Left cardiac atrium (tissue), 4 donors: ENCODE results near the gene ZNF837. TPM values are rescaled to one million over a fixed set of nuclear protein-coding genes. Genes with fewer than 3 reads are reported as not detected.
A peak's percentile ranks its signal among the peaks of the same experiment; 100 is the strongest.
"Not testable (repeated sequence)": the region's sequence is repeated elsewhere in the genome, so short reads cannot be mapped to it uniquely, and the experiment has no call there.

Experiments
- ATAC-seq, 2 donors: fragments of 200-7000 bp; cut with Tn5 transposase; one replicate each; pipeline ENCODE4 v1.9.1; 2020; ENCODE audit warnings: mild to moderate bottlenecking in 2 of 2, moderate library complexity in 2 of 2
- DNase-seq: peaks from one replicate; pipeline ENCODE4 v3.0.0-alpha.2; 2020
- intact Hi-C, 2 donors: fragments of 100-400 bp; cut with DNase I; formaldehyde crosslinking; loops; one replicate each; pipeline versions ENCODE4 v1.14.1 to v1.15.1; 2022 to 2023
- long read RNA-seq: library from polyadenylated mRNA; unstranded; transcript quantifications from one replicate; pipeline ENCODE4 v2.0.0, GENCODE V29; 2021
- total RNA-seq, 2 donors: library from RNA; stranded (reverse); fragmentation: NEBNext Ultra II Directional; extraction: Animal tissue kit (Norgen Biotek cat#: 25700); gene quantifications; one replicate each; pipeline ENCODE4 v1.2.1, GENCODE V29; 2021
- donor health status: DM: no; HTN: yes; CAD: no.
- donor health status: DM: no; HTN: yes; CAD: no; lungs with severe emphysema.
- donor health status: DM: yes; HTN: yes; CAD: no.
- donor health status: Dilated cardiomyopathy.

ZNF837 gene
- total RNA-seq, result under 1 TPM; 0.44 to 0.53 TPM
- long read RNA-seq, result 0 reads

GRCh38 chr19:58380662-58381459 lies at the start of gene ZNF837:
Gene ZNF837, minus strand, starts transcription at chr19:58381030. Its CDS starts 11,698 bp downstream, at chr19:58369332.
- peak; percentile 99 for DNase-seq
- ATAC-seq, result peak; percentile 96
- intact Hi-C loops, result no loop called here

GRCh38 chr19:58429745-58430144 lies 48.9 kb upstream of the ZNF837 start:
- intact Hi-C loops, result no loop called here
- ATAC-seq (no peak), DNase-seq (no peak)

DNA sequence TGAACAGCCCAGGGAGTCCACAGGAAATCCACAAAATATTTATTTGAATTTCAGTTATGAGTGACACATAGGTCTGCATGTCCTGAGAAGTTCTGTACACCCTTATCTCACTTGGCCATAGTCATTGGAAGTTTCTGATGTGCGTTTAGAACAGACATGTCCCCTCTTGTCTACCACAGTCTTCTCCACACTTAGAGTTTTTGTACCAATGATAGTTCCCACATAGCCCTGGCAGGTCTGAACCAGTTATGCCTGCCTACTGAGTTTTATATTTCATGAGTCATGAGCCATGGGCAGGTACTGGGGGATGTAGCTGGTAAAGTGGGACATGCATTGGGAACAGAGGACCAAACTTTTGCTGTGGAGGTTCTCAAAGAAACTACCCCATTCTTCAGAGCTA lies 47.8 kb upstream of the ZNF837 start:
- no peak for ATAC-seq
- intact Hi-C loops, result no loop called here

GRCh38 chr19:58417071-58417470 lies 36.2 kb upstream of the ZNF837 start:
- no peak for ATAC-seq
- intact Hi-C loops, result no loop called here

More for the DNA sequence above, 47.8 kb upstream of the ZNF837 start:
- no peak for DNase-seq

DNA sequence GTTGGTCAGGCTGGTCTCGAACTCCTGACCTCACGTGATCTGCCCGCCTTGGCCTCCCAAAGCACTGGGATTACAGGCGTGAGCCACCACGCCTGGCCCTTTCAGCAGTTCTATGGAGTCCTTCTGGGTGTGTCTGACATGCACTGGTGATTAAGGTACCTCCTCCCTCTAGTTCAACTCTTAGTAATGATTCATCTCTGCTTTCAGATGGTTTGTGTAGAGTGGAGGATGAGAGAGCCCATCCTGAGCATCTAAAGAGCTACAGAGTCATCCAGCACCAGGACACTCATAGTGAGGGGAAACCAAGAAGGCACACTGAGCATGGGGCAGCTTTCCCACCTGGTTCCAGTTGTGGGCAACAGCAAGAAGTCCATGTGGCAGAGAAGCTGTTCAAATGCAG lies 35.8 kb upstream of the ZNF837 start:
- DNase-seq (no peak), ATAC-seq (no peak)
- intact Hi-C loops, result no loop called here

More at GRCh38 chr19:58417071-58417470, 36.2 kb upstream of the ZNF837 start:
- DNase-seq, result no peak

DNA sequence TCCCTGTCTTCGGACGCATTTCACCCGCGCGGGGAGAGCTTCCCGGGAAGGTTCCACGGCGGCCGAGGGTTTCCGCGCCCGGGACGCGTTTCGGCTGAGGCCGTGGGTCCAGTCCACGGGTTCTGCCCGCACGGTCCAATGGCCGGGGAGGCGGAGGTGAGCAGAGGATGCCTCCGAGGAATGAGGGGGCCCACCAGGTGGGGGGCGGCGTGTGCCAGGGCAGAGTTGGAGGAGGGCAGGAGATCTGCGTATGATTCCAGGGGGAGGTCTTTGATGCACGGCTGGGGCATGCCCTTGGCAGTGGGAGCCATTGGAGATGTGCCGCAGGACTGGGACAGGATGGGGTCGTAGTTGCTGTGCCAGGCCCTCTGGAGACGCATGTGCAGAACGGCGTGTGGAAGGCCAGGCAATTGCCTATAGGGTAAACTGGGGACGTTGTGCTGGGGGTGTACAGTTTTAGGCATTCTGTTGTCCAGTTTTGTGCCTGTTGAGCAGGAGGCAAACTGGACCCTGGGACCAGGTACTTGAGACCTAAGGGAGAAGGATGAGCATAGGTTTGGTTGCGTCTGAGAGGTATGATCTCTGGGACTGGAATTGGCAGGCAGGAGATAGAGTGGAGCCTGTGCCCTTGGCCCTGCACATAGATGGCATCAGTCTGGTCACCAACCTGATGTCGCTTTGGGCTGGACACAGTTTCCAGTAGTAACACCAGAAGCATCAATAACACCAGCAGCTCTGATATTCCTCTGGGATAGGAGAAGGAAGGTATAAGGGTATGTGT lies 28.4 kb upstream of the ZNF837 start:
- intact Hi-C loops, result no loop called here
- ATAC-seq (peak; percentile 38 to 47), DNase-seq (no peak)

DNA sequence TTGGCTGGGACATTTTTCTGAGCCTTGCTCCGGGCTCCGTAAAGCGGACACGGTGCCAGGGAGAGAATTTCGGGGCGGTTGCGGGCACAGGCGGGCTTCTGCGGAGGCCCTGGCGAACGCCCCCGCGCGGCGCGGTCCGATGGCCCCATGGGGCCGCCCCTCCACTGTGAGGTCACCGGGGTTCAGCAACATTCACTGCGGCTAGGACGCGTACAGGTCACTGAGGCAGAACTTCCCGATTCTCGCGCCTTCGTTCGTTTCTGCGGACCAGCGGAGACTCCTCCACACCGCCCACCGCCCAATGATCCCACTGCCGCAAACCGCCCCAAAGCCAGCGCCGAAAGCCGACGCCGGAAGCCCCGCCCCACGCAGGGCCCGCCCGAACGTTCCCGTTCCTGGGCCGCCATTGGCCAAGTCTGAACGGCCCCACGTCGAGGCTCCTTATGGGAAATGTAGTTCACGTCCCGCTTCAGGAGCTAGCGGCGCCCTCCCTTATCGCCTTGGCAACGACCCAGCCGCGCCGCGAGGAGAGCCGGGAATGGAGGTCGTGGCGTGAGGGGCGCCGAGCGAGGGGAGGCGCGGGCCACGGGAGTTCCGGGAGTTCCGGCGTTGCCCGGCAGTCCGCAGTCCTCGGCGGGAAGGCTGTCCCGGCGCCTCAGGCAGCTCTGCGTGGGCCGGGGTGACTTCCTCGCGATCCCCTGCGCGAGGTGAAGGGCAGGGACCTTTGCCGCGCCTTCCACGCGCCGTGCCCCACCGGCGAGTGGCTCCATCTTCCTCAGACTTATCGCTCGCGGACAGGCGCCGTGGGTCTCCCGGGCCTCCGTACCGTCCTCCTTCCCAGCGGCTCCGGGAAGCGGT lies 27.6 kb upstream of the ZNF837 start, which contains the start of gene ZNF584:
Gene ZNF584, plus strand, starts transcription at position 498 of the 858 bp plus-strand sequence. CDS start 499 bp downstream, outside the sequence.
- intact Hi-C loops, result no loop called here

GRCh38 chr19:58407658-58408151 lies 26.9 kb upstream of the ZNF837 start:
- peak in 1 of 2 donors; percentile 9 for ATAC-seq
- intact Hi-C loops, result no loop called here
- no peak for DNase-seq

More for the DNA sequence above, 27.6 kb upstream of the ZNF837 start, which contains the start of gene ZNF584:
- ATAC-seq (peak; percentile 98 to 99), DNase-seq (peak; percentile 98)

GRCh38 chr19:58406818-58407657 lies 26.2 kb upstream of the ZNF837 start:
- intact Hi-C loops, result no loop called here
- no peak for ATAC-seq
- DNase-seq, result no peak

DNA sequence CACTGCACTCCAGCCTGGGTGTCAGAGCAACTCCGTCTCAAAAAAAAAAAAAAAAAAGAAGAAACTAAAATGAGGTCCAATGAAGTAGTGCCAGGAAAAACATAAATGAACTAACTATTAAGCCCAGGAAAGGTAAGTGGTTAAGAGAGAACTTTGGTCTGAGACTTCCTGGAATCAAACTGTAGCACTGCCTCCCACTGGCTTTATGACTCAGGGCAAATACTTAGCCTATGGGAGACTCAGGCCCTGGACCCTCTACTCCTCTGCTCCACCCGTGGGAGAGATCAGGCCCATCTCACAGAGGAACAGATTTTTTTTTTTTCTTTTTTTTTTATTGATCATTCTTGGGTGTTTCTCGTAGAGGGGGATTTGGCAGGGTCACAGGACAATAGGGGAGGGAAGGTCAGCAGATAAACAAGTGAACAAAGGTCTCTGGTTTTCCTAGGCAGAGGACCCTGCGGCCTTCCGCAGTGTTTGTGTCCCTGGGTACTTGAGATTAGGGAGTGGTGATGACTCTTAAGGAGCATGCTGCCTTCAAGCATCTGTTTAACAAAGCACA lies 23.2 kb upstream of the ZNF837 start:
- intact Hi-C loops, DNase-seq, ATAC-seq: not testable (repeated sequence)

DNA sequence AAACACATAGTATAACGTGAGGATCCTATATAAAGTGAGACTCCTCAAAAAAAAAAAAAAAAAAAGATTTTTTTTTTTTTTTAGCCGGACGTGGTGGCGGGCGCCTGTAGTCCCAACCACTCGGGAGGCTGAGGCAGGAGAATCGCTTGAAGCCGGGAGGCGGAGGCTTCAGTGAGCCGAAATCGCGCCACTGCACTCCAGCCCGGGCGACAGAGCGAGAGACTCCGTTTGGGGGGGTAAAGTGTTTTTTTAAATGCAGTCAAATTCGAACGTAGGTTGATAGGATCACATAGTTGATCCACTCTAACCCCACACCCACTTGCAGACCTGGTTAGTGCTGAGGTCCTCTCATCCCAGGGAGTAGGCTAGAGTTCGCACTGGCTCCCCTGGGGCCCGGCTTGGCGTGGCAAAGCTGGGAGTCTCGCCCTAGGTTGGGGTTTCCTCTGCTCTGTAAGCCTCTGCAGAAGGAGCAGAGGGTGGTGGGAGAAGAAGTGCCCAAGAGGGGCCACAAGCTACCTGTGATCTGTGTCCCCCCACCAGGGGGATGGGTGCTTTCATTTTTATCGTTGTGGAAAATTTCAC lies 21.1 kb upstream of the ZNF837 start:
- DNase-seq, result no peak
- intact Hi-C loops, result no loop called here
- no peak for ATAC-seq

DNA sequence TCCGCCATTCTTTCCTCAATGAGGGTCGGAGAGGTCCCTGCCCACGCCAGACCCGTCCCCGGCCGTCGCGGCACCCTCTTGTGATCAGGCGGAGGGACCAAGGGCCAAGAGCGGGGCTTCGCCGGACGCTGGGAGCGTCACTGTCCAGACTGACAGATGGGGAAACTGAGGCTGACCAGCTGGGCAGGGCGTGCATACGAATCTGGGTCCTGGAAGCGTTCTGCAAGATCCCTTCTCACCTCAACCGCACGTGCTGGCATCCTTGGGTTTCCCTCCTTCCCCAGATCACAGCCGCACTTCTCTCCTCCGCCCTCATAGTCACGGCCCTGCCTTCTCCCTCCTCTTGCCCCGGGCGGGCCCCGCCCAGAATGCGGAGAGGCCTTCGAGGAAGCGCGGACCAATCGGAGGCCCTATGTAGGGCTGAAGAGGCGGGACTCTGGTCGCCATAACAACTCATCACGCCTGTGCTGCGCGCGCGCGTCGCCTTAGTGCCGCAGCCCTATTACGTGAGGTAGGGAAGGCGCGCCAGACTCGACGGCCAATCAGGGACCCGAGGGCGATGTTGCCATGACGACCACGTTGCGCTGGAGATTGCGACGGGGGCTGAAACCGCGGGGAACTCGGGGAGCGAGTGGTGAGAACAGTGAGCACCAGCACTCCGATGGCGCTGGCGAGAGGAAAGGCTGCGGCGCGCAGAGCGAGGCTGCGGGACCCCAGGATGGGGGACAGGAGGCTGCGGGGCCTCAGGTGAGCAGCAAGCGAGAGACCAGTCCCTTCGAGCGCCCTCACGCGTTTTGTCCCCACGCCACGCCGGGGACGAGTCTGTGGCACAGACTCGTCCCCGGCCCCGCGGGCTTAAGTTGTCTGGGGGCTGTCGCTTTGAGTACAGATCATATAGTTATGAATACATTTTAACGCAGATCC lies 20.3 kb upstream of the ZNF837 start:
- peak; percentile 99 to 100 for ATAC-seq
- intact Hi-C loops, result no loop called here
- DNase-seq, result peak; percentile 100

DNA sequence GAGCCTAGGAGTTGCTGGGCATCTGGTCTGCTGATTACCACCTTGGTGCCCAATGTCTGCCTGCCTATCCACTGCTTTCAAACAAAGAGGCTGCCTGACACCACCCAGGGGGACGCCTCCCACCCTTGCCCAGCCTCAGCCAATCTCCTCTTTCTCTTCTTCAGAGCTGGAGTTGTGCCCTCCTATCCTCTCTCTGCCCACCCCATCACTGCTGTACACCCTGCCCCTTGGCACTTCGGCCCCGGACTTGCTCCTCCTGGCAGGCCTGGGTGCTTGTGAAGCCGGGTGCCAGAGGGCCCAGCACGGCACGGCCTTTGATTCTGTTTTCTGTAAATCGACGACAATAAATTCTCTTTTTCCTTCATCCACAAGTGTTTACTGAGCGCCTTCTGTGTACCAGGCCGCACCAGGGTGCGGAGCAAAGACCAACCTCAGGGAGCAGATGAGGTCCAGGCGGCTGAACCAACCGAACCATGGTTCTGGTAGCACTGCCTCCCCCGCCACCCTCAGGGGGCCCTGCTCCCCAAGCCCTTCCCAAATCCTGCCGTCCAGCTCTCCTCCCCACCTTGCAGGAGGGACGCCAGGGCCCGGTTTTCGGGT lies 19.6 kb upstream of the ZNF837 start:
- intact Hi-C loops, result no loop called here
- no peak for DNase-seq

GRCh38 chr19:58399903-58400302 lies 19.1 kb upstream of the ZNF837 start:
- DNase-seq (no peak), ATAC-seq (no peak)
- intact Hi-C loops, result no loop called here

More for the DNA sequence above, 19.6 kb upstream of the ZNF837 start:
- ATAC-seq, result peak in 1 of 2 donors; percentile 3

DNA sequence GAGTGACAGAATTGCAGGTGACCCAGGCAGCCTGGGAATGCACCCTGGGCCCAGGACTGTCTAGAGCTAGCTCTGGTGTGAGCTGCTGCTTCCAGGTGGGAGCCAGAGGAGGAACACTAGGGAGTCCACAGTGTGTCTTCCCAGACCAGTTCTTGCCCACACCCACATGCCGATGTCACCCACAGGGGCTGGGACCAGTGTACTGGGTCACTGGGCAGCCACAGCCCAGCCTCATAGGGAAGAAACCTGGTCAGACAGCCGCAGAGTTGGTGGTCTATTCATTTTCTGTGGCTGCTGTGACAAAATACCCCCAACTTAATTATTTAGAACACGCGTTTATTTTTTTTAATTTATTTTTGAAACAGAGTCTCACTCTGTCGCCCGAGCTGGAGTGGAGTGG lies 17.7 kb upstream of the ZNF837 start:
- intact Hi-C loops, result no loop called here
- DNase-seq (no peak), ATAC-seq (no peak)

- no peak for DNase-seq
- ATAC-seq, result no peak
- intact Hi-C loops, result no loop called here
These were observed 17.3 kb upstream of the ZNF837 start for GRCh38 chr19:58398087-58398486.
